BE2C (cell line): ENCODE data around the gene SEPHS1.
"Not testable (repeated sequence)": the region's sequence is repeated elsewhere in the genome, so short reads cannot be mapped to it uniquely, and the experiment has no call there.

Experiments
- DNase-seq: peaks from one replicate; pipeline ENCODE4 v3.0.0-alpha.2; 2020
- H3K27me3 ChIP-seq: fragments of 250-450 bp; sonication (Bioruptor Pico); 2 replicates; pipeline ENCODE4 v1.5.1; 2020; ENCODE audit warnings: mild to moderate bottlenecking
- H3K36me3 ChIP-seq: fragments of 250-450 bp; sonication (Bioruptor Pico); 2 replicates; pipeline ENCODE4 v1.5.1; 2020; ENCODE audit warnings: mild to moderate bottlenecking
- H3K4me1 ChIP-seq: fragments of 250-450 bp; sonication (Bioruptor Pico); 2 replicates; pipeline ENCODE4 v1.5.1; 2020
- H3K4me3 ChIP-seq: 2 replicates; pipeline ENCODE4 v1.5.1; 2011; ENCODE audit warnings: low read depth, low read length
- H3K9me3 ChIP-seq: fragments of 250-450 bp; sonication (Bioruptor Pico); 2 replicates; pipeline ENCODE4 v1.5.1; 2020
- CTCF ChIP-seq: IDR thresholded peaks from 2 replicates; pipeline ENCODE4 v1.5.1; 2012; ENCODE audit warnings: mild to moderate bottlenecking, low read depth, low read length

The SEPHS1 gene

GRCh38 chr10:13276749-13277365 lies 71.2 kb downstream of the SEPHS1 start:
- H3K4me3 ChIP-seq, result no peak overlapping the region
- no peaks in the 10 kb centered on the region for H3K27me3 ChIP-seq
- DNase-seq, result no peak
- no peaks in the 10 kb centered on the region for H3K36me3 ChIP-seq
- no peak for TF ChIP-seq CTCF
- no peaks in the 10 kb centered on the region for H3K9me3 ChIP-seq
- H3K4me1 ChIP-seq, result peaks cover 3% of the 10 kb centered on the region; the same call in 1 of the 2 replicates

GRCh38 chr10:13276146-13276545 lies 71.9 kb downstream of the SEPHS1 start:
- DNase-seq, H3K9me3 ChIP-seq, H3K36me3 ChIP-seq, H3K27me3 ChIP-seq, H3K4me3 ChIP-seq, H3K4me1 ChIP-seq: not testable (repeated sequence)

- H3K36me3 ChIP-seq, result no peaks in the 10 kb centered on the region
- H3K9me3 ChIP-seq, result no peaks in the 10 kb centered on the region
- H3K4me3 ChIP-seq, result peak overlapping the region; percentile 40
- peak; percentile 38 for DNase-seq
- H3K4me1 ChIP-seq, result peaks cover 3% of the 10 kb centered on the region; the same call in 1 of the 2 replicates
- no peaks in the 10 kb centered on the region for H3K27me3 ChIP-seq
- TF ChIP-seq CTCF, result no peak
These were observed 75.9 kb downstream of the SEPHS1 start for GRCh38 chr10:13272164-13272571.

- peak; percentile 66 for DNase-seq
- TF ChIP-seq CTCF, result peak; percentile 74
- H3K36me3 ChIP-seq, result no peaks in the 10 kb centered on the region
- H3K27me3 ChIP-seq, result no peaks in the 10 kb centered on the region
- H3K4me3 ChIP-seq, result peak overlapping the region; percentile 40
- H3K4me1 ChIP-seq, result peaks cover 3% of the 10 kb centered on the region; the same call in 1 of the 2 replicates
- no peaks in the 10 kb centered on the region for H3K9me3 ChIP-seq
These were observed 76.4 kb downstream of the SEPHS1 start for GRCh38 chr10:13271552-13272163.

- no peak for DNase-seq
- Histone ChIP-seq H3K36me3 (no peaks in the 10 kb centered on the region), H3K4me3 (no peak overlapping the region), H3K27me3 (no peaks in the 10 kb centered on the region), H3K4me1 (peaks cover 3% of the 10 kb centered on the region; the same call in 1 of the 2 replicates), H3K9me3 (no peaks in the 10 kb centered on the region)
- TF ChIP-seq CTCF, result no peak
These were observed 77.1 kb downstream of the SEPHS1 start for GRCh38 chr10:13270877-13271551.

- Histone ChIP-seq H3K9me3 (no peaks in the 10 kb centered on the region), H3K36me3 (no peaks in the 10 kb centered on the region), H3K4me3 (no peak overlapping the region), H3K4me1 (peaks cover 3% of the 10 kb centered on the region; the same call in 1 of the 2 replicates), H3K27me3 (no peaks in the 10 kb centered on the region)
- no peak for TF ChIP-seq CTCF
- DNase-seq, result no peak
These were observed 79.3 kb downstream of the SEPHS1 start for GRCh38 chr10:13268841-13269240.
